DMS53 treated with DMSO at 0.1 percent for 48 hours (cell line): ENCODE results near the gene CBX2.

Experiments
- DNase-seq: peaks from one replicate; lab custom pipeline; 2025; ENCODE audit not compliant: unreplicated experiment; lab: John Stamatoyannopoulos, UW

The CBX2 gene

GRCh38 chr17:79786930-79787643 is 9.1 kb downstream of the CBX2 start:
- DNase-seq = no peak

- DNase-seq = no peak
Measured at GRCh38 chr17:79788455-79788854, 10.5 kb downstream of the CBX2 start.

DNA sequence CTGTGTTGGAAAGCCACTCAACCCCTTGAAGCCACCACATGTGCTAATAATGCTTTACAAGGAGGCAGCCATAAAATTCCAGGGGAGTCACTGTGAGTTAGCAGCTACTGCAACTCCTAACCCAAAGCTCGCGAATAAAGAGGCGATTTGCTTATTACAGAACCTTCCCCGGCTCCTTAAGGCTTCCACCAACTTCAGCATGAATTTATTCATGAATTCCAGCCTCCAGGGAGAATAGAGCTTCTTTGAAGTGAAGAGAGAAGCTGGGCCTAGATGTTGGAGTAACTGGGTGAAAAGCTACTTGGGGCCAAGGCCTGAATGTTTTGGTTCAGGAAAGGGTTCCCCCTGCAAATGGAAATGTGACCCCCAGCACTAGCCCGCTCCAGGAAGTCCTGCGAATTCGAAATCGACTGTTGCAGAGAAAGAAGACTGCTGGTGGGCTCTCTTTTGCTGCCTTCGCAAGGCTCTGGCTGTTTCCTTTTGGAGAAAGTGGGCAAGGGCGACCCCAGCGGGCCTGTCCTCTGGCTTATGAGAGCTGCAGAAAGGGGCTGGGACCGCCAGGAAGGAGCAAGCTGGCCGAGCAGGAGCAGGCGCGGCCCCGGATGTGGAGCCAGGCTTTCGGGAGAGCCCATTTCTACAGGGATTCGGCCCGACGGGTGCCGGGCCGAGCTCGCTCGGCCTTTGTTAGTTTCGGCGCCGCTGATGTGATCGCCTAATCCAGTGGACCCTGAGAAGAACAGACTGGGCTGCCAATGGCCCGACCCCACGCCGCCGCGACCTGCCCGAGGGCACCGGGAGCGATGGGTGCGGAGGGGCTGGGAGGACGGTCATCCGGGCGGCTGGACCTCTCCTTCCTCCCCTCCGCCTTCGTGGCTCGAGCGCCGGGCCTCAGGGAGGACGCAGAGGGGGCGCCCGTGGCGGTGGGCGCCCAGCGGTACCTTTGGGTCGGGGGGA is 11.3 kb downstream of the CBX2 start:
- no peak for DNase-seq

- DNase-seq = no peak
Measured at GRCh38 chr17:79789943-79790804, 12.2 kb downstream of the CBX2 start.

DNA sequence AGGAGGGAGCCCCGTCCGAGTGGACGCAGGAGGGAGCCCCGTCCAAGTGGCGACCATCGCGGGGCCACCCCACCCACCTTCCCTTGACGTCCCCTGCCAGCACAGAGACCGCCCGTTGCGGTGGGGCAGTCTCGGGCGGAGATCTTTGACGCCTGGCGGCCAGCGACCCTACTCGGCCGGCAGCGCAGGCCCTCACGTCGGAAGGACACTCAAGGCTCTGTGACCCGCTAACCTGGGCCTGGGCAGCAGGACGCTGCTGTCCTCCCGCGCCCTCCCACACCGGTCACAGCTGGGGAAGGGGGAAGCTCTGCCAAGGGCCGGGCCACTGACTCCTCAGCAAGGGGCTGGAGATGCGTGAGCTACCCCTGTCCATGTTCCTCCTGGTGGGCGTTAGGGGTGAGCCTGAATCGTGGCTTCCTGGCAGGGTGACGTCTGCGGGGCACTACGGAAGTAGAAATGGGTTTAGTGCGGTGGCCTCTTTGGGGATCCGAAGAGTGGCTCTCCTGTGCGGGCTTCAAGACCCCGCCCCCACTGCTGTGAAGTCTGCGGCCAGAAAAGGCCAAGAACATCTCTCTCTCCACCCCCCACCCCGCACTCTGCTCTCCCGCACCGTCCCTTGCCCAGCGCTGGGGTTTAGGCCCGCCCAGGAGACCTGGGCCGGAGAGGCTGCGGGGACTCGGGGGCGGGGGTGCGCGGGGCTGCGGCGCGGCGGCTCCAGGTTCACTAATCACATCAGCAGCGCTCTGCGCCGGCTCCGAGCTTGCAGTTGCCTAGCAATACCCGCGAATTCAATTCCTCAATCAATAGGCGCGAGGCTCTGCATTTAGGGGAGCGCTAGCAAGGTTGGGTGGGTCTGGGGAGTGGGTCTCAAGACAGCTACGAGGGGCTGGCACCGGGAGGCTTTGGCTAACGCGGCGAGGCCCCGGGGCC is 13.1 kb downstream of the CBX2 start:
- DNase-seq = no peak

DNA sequence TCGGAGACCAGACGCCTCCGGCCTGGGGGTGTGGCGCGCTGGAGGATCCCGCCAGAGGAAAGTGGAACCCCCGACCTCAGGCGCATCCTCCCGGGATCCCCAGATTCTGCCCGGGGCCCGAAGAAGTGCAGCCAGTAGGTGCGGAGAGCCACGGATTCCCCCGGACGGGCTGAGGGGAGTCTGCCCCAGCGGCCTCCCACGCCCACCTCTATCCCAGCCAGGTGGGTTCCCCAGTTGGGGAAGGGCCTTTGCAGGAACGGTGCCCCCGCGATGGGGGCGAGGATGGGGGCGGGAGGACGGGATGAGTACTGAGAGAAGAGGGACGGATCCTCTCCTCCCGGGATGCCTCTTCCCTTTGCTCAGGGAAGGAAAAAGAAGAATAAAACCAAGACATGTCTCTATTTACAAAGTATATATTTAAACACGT is 13.8 kb downstream of the CBX2 start:
- no peak for DNase-seq

- no peak for DNase-seq
Measured at GRCh38 chr17:79792341-79792871, 14.5 kb downstream of the CBX2 start.

DNA sequence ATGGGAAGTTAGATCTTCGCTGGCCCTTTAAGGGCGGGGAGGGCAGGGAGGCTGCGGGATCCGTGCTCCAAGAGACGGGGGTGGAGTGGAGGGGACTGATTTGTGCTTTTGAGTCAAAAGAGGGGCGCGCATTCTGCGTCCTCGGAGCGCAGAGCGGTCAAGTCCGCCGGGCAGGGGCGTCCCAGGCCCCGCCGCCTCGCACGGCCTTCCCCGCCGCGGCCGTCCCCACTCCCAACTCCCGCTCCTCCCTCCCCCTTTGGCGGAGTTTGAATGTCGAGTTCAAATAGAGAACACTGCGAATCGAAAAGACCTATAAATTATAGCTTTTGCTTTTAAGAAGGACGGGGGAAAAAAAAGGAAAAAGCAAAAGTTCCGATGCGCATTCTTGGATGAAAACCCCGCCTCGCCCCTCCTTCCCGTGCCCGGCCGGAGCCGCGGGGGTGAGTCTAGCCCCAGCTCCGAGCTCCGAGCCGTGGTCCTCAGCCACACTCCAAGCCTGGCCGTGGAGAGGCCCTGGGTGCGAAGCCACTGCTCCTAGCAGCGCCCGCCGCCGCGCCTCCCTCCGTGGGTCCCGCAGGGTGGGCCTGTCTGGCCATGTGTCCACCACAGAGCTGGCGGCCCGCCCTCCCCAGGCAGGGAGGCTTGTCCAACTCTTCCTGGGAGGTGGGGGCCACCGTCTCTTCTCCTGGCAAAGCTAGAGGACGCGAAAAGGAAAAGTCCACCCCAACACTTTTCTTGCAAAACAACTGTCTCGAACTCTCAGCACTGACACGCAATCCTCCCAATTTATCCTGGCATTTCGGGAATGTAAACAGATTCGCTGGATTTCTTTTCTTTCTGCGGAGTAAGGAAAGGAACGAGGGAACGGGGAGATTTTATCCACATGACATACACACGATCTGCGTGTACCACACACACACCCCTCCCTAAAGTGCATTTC is 15.3 kb downstream of the CBX2 start:
- no peak for DNase-seq

DNA sequence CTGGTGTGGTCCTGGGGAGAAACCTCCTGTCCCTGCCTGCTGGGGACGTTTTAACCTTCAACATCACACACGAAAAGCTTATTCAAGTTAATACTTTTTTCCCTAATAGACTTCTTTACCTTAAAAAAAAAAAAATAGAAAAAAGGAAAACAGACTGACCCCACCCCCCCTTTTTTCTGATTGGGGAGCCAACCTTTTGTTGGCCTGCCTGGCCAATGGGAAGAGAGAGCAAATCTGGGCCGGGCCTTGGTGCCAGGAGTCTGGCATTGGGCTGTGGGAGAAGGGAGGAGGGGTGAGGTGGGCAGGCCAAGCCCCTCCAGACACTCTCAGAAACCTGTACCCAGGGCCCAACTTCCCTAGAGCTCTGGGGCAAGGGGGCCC is 16.0 kb downstream of the CBX2 start:
- DNase-seq = no peak

- DNase-seq = no peak
Measured at GRCh38 chr17:79794659-79795511, 16.9 kb downstream of the CBX2 start.

- no peak for DNase-seq
Measured at GRCh38 chr17:79795795-79796443, 18.0 kb downstream of the CBX2 start.

DNA sequence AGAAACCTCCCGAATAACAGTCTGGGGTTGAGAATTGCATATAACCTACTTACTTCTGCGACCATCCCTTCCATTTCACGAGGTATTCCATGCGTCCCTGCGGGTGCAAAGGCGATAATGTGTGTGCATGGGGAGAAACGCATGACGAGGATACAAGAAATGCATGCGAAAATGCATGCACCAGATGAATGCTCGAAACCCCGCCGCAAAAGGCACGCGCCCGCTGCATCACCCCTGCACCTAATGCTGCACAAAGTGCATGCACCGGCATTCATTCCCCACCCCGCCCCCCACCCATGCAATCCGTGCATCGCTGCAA is 18.5 kb downstream of the CBX2 start:
- DNase-seq = no peak

DNA sequence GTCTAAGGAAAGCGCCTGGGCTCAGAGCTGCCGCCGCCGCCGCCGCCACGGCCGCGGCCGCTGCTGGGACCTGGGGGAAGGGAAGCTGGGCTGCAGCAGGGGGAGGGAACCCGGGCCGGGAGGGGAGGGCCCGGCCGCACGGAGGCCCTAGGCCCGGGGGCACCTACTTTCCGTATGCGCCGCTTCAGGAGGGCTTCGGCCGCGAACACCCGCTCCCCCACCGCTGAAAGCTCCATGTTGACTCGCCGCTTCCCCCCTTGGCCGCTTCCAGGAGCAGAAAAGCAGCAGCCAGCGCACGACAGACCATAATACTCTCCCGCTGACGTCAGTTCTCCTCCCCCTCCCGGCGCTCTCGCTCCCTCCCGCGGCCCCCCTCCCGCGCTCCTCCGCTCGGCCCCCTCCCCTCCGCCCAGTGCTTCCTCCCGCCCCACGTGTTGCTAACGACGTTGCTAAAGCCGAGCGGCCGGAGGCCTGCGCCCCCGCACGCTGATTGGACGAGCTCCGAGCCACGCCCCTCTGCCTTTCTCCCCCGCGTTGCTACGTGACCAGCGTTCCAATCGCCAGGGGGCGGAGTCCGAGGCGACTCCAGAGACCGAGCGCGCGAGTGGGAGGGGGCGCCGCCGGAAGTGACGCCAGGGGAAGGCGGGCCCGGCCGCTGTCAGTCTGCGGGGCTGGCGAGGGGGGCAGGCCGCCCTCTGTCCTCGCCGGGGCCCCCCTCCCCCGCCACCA is 19.0 kb downstream of the CBX2 start, which contains the start of gene CBX8:
CBX8 (minus strand) TSS at position 315 of the 729 bp plus-strand sequence; CDS start at position 236, 79 bp downstream.
- DNase-seq = peak; percentile 96

GRCh38 chr17:79797492-79798298 is 19.7 kb downstream of the CBX2 start:
- DNase-seq = no peak

DNA sequence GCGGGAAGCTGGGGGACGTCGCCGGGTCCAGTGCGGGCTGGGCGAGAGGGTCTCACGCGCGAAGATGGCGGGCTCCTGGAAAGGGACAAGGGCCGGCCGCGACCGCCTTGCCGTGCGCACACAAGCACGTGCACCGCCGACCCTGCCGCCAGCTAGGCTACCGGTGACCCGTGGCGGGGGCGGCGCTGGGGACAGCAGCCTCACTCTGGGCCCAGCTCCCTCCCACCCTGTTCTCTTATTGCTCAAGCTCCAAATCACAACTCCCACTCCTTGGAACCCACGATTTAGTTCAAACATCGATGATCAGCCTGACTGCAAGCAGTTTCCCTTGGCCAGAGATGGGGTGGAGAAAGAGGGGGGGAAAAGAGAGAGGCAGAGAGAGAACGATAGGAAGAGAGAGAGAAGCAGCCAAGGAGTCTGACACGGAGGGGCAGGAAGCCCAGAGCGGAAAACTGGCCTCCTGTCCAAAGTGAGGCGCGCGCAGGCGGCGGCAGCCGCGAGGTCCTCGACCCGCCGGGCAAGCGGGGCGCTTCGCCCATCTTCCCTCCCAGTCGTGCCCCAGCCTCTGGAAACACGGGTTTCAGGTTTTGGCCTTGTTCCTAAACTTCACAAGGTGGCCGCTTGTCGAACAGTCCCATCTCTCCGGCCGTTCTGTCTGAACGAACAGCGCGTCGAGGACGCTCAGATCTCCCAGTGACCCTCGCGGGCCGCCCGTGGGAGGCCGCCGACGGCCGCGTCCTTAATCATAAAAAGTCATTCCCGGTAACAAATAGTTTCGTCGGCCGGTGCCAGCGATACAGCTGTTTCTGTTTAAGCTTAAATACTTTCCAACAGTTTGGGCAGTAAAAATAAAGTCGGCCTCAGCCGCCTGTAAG is 20.6 kb downstream of the CBX2 start:
- DNase-seq = no peak
